Testis (tissue), 3 donors: ENCODE measurements around the gene CAPN7. TPM values are rescaled to one million over a fixed set of nuclear protein-coding genes. Genes with fewer than 3 reads are reported as not detected.
A peak's percentile ranks its signal among the peaks of the same experiment; 100 is the strongest.

Experiments used
- DNase-seq: peaks from one replicate; pipeline ENCODE4 v3.0.0-alpha.2; 2019
- H3K27ac ChIP-seq, 2 donors: fragments of 200-600 bp; sonication (generic); one replicate each; pipeline ENCODE4 v1.5.1; 2019
- H3K27me3 ChIP-seq: fragments of 200-600 bp; sonication (generic); one replicate; pipeline ENCODE4 v1.5.1; 2019
- H3K36me3 ChIP-seq: fragments of 200-600 bp; sonication (generic); one replicate; pipeline ENCODE4 v1.5.1; 2017; ENCODE audit warnings: low read depth; ENCODE audit errors: missing control alignments
- H3K4me1 ChIP-seq: fragments of 200-600 bp; sonication (generic); one replicate; pipeline ENCODE4 v1.5.1; 2019
- H3K4me3 ChIP-seq, 2 donors: fragments of 200-600 bp; sonication (generic); one replicate each; pipeline ENCODE4 v1.5.1; 2017 to 2019
- H3K9me3 ChIP-seq: fragments of 200-600 bp; sonication (generic); one replicate; pipeline ENCODE4 v1.5.1; 2017
- POLR2A ChIP-seq: fragments of 450-650 bp; IDR thresholded peaks from one replicate; pipeline ENCODE4 v1.6.1; 2017; ENCODE audit warnings: antibody characterized with exemption, mild to moderate bottlenecking, moderate library complexity
- WGBS, 2 donors: methylation state at CpG; one replicate each; pipeline ENCODE4 v1.1.5; 2018; 5-methylcytosine and 5-hydroxymethylcytosine counted together
- intact Hi-C: fragments of 100-400 bp; cut with DNase I; formaldehyde crosslinking; loops from one replicate; pipeline ENCODE4 v1.15.1; 2023; ENCODE audit warnings: low total_unique reads
- polyA plus RNA-seq: library from polyadenylated mRNA; stranded (reverse); fragments of 350-450 nt; fragmentation: Illumina TruSeq; extraction: RNeasy Lipid Tissue Mini Kit (QIAGEN cat#74804); gene quantifications from one replicate; pipeline ENCODE4 v1.2.3, GENCODE V29; 2014; ENCODE audit warnings: low read depth, low replicate concordance; ENCODE audit not compliant: insufficient read depth
- total RNA-seq, 2 donors: library from RNA; depleted of rRNA; stranded (reverse); fragments of >200 nt; gene quantifications; one replicate each; pipeline ENCODE4 v1.2.3, GENCODE V29; 2016
- TF ChIP-seq, protein P1 (sequence below), 3 experiments: fragments of 450-650 bp in 2 of 3; fragments of 200-600 bp in 1 of 3; sonication (generic) in 1 of 3; IDR thresholded peaks; one replicate each; pipeline ENCODE4 v1.5.1; 2016 to 2019; ENCODE audit warnings: antibody characterized with exemption in 3 of 3, mild to moderate bottlenecking in 2 of 3, moderate library complexity in 1 of 3

Gene CAPN7
- total and polyA plus RNA-seq, 3 donors from 2014 or later: 31.0 to 94.7 (median 79.3) TPM

DNA sequence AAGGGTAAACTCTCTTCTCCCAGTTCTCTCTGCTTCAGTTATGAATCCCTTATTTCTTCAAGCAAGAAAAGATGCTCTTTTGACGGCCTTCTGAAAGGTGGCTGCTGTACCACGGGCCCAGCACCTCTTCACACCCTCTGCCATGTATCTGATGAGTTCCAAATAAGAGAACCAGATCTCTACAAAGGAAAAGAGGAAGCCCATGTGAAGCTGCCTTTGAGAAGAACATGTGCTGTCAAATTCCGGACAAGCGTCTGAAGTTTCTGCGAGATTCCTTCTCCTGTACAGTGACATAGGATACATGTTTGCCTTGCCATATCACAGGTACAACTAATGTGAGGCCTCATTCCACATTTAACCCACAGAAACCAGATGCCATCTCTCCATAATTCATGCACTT, 67.2 kb downstream of the CAPN7 start:
- no peak for DNase-seq
- Histone ChIP-seq H3K9me3 (no peaks in the 10 kb centered on the region), H3K27ac (peak overlapping the region in 1 of 2 donors; percentile 33), H3K4me3 (no peak overlapping the region), H3K27me3 (no peaks in the 10 kb centered on the region), H3K4me1 (peaks cover 24% of the 10 kb centered on the region), H3K36me3 (no peaks in the 10 kb centered on the region)
- intact Hi-C loops: no loop called here
- WGBS, 2 donors: 79 to 83% methylated on average over 5 of the region's 5 CpGs
- no peak for TF ChIP-seq POLR2A
- TF ChIP-seq, protein P1, sequence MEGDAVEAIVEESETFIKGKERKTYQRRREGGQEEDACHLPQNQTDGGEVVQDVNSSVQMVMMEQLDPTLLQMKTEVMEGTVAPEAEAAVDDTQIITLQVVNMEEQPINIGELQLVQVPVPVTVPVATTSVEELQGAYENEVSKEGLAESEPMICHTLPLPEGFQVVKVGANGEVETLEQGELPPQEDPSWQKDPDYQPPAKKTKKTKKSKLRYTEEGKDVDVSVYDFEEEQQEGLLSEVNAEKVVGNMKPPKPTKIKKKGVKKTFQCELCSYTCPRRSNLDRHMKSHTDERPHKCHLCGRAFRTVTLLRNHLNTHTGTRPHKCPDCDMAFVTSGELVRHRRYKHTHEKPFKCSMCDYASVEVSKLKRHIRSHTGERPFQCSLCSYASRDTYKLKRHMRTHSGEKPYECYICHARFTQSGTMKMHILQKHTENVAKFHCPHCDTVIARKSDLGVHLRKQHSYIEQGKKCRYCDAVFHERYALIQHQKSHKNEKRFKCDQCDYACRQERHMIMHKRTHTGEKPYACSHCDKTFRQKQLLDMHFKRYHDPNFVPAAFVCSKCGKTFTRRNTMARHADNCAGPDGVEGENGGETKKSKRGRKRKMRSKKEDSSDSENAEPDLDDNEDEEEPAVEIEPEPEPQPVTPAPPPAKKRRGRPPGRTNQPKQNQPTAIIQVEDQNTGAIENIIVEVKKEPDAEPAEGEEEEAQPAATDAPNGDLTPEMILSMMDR (IDR thresholded peaks at IDR 0.05): no peak

DNA sequence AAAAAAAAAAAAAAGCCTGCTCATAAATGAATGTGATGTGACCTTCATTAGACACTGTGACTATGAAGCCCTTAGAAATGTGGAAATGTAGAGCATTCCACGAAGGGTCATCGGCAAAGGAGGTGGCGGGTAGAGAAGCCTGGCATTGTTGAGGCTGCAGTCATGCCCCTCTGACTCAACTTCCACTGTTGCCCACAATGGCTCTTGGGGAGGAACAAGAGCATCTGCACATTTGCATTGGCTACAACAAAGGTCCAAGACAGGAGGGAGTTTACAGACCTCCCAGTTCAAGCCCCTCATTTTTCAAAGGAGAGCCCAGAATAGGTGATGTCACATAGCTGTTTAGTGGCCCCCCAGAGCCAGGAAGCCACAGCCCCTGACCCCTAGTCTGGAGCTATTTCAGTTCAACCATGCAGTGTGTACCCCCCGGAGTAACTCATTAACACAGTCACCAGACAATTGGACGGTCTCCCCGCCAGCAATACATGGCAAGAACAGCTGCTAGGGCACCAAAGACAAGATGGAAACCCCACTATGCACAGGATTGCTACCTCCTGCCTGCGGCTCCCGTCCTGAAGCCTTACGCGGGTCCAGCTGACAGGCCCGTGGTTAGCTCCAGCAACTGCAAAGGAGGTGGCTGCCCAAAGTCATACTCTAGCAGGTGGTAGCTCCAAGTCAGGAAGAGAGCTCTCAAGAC, 70.1 kb downstream of the CAPN7 start:
- Histone ChIP-seq H3K27ac (peak overlapping the region; percentile 22 to 23), H3K36me3 (no peaks in the 10 kb centered on the region), H3K27me3 (no peaks in the 10 kb centered on the region), H3K4me1 (peaks cover 36% of the 10 kb centered on the region), H3K4me3 (no peak overlapping the region), H3K9me3 (no peaks in the 10 kb centered on the region)
- intact Hi-C loops: no loop called here
- TF ChIP-seq POLR2A: no peak
- TF ChIP-seq, protein P1 (IDR thresholded peaks at IDR 0.05): no peak
- DNase-seq: no peak
- WGBS, 2 donors: 89 to 93% methylated on average over 11 of the region's 11 CpGs

DNA sequence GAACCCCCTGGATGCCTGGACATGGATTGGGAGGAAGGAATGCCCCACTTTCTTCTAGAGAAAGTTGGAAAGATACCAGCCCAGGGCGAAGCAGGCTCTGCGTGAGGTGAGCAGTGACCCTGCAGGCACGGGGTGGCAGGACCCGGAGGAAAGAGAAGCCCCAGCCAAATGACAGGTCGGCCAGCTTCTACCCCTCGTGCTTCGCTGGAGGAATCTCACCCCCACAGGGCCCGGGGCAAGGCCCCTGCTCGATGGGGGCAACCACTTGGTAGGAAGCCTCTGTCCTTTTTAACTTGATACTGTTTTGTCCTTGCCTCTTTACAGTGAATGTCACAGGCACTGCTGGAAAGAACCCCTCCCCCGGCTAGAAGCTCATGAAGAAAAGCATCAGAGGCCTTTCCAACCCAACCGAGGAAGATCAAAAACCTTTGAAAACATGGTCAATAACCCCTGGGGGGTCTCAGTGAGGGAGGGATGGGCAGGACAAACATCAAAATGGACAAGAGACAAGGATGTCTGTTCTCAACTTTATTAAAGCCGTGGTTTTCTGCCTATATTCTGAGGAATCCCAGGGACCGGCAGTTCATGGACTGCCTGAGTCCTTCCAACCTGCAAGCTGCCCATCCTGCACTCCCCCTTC, 71.9 kb downstream of the CAPN7 start:
- Histone ChIP-seq H3K4me3 (no peak overlapping the region), H3K27ac (peak overlapping the region; percentile 60), H3K4me1 (peaks cover 42% of the 10 kb centered on the region), H3K27me3 (no peaks in the 10 kb centered on the region), H3K36me3 (no peaks in the 10 kb centered on the region), H3K9me3 (no peaks in the 10 kb centered on the region)
- TF ChIP-seq POLR2A: no peak
- TF ChIP-seq, protein P1 (IDR thresholded peaks at IDR 0.05): no peak
- intact Hi-C loops: no loop called here
- 46 to 68% methylated on average over 12 to 13 of the region's 13 CpGs for WGBS, 2 donors
- DNase-seq: no peak

DNA sequence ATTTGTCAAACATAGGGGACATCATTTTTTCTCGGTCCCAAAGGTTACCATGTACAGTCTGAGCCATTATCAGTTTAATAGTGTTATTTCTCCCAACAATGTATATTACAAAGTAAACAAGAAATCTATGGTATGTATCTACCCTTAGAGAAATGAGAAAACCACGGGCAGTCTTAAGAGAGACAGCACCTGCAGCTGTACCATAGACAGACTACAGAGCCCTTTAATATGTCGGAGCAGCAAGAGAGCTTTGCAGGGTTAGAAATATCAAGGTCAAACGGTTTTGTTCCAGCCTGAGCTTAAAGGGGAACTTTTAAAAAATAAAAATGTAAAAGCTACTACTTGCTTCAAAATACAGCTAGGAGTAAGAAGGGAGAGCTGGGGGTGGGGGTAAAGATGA, 73.2 kb downstream of the CAPN7 start:
- intact Hi-C loops: no loop called here
- H3K4me1 ChIP-seq: peaks cover 42% of the 10 kb centered on the region
- no peak for DNase-seq
- H3K27ac ChIP-seq: peak overlapping the region; percentile 9 to 25
- H3K27me3 ChIP-seq: no peaks in the 10 kb centered on the region
- no peaks in the 10 kb centered on the region for H3K9me3 ChIP-seq
- H3K4me3 ChIP-seq: no peak overlapping the region
- TF ChIP-seq POLR2A: no peak
- TF ChIP-seq, protein P1 (IDR thresholded peaks at IDR 0.05): no peak
- H3K36me3 ChIP-seq: no peaks in the 10 kb centered on the region
- 38 to 41% methylated on average over 4 of the region's 4 CpGs for WGBS, 2 donors
